GM12892 (cell line): Measurements from ENCODE around the gene HBEGF.

ENCODE experiments used
- POLR2A ChIP-seq: IDR thresholded peaks from 2 replicates; pipeline ENCODE4 v1.6.1; 2011; ENCODE audit warnings: low read depth, low read length, control low read depth
- POLR2AphosphoS5 ChIP-seq: IDR thresholded peaks from 2 replicates; pipeline ENCODE4 v1.6.1; 2011; ENCODE audit warnings: low read depth, low read length, control low read depth
- TAF1 ChIP-seq: IDR thresholded peaks from 2 replicates; pipeline ENCODE4 v1.6.1; 2011; ENCODE audit warnings: low read depth, mild to moderate bottlenecking, control low read depth, low read length, borderline replicate concordance

DNA sequence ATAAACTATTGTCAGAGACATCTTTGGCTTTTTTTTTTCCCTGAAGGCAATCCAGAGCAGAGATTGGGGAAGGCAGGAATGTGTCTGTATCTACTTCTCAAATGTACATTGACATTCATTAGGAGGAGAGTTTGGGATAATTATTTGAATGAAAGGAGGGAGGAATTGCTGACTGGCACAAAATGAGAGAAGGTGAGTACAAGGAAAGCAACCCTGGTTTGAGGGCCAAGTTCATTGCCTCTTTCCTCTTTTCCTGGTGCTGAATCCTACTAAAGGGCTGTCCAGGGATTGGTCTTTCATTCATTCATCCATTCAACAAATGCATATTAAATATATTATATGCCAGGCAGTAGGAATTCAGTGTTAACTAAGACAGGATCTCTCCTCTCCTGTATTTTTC is 36.5 kb upstream of the HBEGF start:
- TF ChIP-seq TAF1 (no peak), POLR2A (no peak), POLR2AphosphoS5 (no peak)
